ENCODE data around the gene PGLYRP1.

Gene PGLYRP1

GRCh38 chr19:45971260-45971902 is 51.5 kb downstream of the PGLYRP1 start:
- DNase-seq (ENCODE audit: low read depth in 2 of 3, low spot score in 2 of 3): no peak

DNA sequence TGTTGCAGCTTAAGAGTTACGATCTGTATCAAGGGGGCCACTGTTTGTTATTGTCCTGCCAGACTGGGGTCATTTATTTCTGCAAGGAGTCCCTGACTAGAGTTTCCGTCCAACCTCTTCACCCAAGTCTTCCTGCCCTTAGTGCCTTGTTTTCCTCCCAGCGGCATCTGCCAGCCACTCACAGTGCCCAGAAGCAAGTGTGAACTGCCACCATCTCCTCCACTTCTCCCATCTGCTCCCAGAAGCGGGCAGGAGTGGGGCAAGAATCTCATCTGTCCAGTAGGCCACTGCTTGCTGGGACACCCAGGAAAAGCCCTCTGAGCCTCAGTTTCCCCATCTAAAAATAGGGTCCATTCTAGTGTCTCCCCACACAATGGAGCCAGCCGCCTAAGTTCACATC is 53.2 kb downstream of the PGLYRP1 start:
- DNase-seq (ENCODE audit: low read depth in 2 of 3, low spot score in 2 of 3): no peak
